ENCODE results near the gene EDN1. TPM values are rescaled to one million over a fixed set of nuclear protein-coding genes. Genes with fewer than 3 reads are reported as not detected.

EDN1 gene
- total RNA-seq, 1 donor from 2014 or later = not detected

GRCh38 chr6:12264671-12265070 is 25.5 kb upstream of the EDN1 start:
- H3K4me1 Mint-ChIP-seq = no peaks in the 10 kb centered on the region
- H3K27me3 Mint-ChIP-seq (ENCODE audit: low read depth) = no peaks in the 10 kb centered on the region
- no peak overlapping the region for H3K4me3 Mint-ChIP-seq
- no peak overlapping the region for H3K27ac Mint-ChIP-seq (ENCODE audit: unreplicated experiment)
- no peaks in the 10 kb centered on the region for H3K36me3 Mint-ChIP-seq (ENCODE audit: low read depth)
- TF ChIP-seq, protein P1, sequence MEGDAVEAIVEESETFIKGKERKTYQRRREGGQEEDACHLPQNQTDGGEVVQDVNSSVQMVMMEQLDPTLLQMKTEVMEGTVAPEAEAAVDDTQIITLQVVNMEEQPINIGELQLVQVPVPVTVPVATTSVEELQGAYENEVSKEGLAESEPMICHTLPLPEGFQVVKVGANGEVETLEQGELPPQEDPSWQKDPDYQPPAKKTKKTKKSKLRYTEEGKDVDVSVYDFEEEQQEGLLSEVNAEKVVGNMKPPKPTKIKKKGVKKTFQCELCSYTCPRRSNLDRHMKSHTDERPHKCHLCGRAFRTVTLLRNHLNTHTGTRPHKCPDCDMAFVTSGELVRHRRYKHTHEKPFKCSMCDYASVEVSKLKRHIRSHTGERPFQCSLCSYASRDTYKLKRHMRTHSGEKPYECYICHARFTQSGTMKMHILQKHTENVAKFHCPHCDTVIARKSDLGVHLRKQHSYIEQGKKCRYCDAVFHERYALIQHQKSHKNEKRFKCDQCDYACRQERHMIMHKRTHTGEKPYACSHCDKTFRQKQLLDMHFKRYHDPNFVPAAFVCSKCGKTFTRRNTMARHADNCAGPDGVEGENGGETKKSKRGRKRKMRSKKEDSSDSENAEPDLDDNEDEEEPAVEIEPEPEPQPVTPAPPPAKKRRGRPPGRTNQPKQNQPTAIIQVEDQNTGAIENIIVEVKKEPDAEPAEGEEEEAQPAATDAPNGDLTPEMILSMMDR (conservative IDR thresholded peaks at IDR 0.05) = no peak
- no peak for DNase-seq (ENCODE audit: low read depth, low spot score)
- H3K9me3 Mint-ChIP-seq = no peaks in the 10 kb centered on the region

DNA sequence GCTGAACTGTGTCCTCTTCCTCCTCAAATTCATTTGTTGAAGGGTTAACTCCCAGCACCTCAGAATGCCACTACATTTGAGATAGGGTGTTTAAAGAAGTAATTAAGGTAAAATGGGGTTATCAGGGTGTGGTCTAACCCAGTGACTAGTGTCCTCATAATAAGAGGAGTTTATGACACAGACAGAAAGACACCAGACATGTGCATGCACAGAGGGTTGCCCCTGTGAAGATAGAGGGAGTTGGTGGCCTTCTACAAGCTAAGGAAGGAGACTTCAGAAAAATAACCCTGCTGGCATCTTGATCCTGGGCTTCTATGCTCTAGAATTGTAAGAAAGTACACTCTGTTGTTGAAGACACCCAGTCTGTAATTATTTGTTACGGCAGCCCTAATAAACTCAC is 24.9 kb upstream of the EDN1 start:
- no peak overlapping the region for H3K27ac Mint-ChIP-seq (ENCODE audit: unreplicated experiment)
- H3K9me3 Mint-ChIP-seq = no peaks in the 10 kb centered on the region
- no peaks in the 10 kb centered on the region for H3K27me3 Mint-ChIP-seq (ENCODE audit: low read depth)
- no peak overlapping the region for H3K4me3 Mint-ChIP-seq
- no peaks in the 10 kb centered on the region for H3K36me3 Mint-ChIP-seq (ENCODE audit: low read depth)
- no peak for DNase-seq (ENCODE audit: low read depth, low spot score)
- TF ChIP-seq, protein P1 (conservative IDR thresholded peaks at IDR 0.05) = no peak
- H3K4me1 Mint-ChIP-seq = no peaks in the 10 kb centered on the region

- TF ChIP-seq, protein P1 (conservative IDR thresholded peaks at IDR 0.05) = no peak
- Mint-ChIP-seq H3K9me3 (no peaks in the 10 kb centered on the region), H3K27ac (ENCODE audit: unreplicated experiment) (no peak overlapping the region), H3K36me3 (ENCODE audit: low read depth) (no peaks in the 10 kb centered on the region), H3K27me3 (ENCODE audit: low read depth) (no peaks in the 10 kb centered on the region), H3K4me1 (no peaks in the 10 kb centered on the region), H3K4me3 (no peak overlapping the region)
- DNase-seq (ENCODE audit: low read depth, low spot score) = no peak
Observed at GRCh38 chr6:12265791-12266190, 24.4 kb upstream of the EDN1 start.

DNA sequence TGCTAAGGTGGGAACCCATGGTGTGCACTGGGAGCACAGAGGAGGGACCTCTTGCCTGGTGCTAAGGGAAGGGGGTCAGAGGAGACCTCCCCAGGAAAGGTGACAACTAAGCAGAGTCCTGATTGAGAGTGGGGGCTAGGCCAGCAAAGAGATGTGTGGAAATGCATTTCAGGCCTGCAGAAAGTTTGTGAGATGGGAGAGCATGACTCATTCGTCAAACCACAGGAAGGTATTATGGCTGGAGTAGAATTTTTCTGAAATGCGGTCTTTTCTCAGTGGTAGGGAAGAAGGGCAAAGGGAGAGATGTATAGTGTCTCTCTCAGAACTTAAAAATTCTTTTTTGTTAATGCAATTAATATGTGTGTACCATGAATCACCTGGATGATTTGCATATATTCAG is 23.6 kb upstream of the EDN1 start:
- DNase-seq (ENCODE audit: low read depth, low spot score) = no peak
- H3K4me1 Mint-ChIP-seq = no peaks in the 10 kb centered on the region
- H3K27me3 Mint-ChIP-seq (ENCODE audit: low read depth) = no peaks in the 10 kb centered on the region
- H3K36me3 Mint-ChIP-seq (ENCODE audit: low read depth) = no peaks in the 10 kb centered on the region
- H3K9me3 Mint-ChIP-seq = no peaks in the 10 kb centered on the region
- H3K27ac Mint-ChIP-seq (ENCODE audit: unreplicated experiment) = no peak overlapping the region
- TF ChIP-seq, protein P1 (conservative IDR thresholded peaks at IDR 0.05) = no peak
- no peak overlapping the region for H3K4me3 Mint-ChIP-seq

DNA sequence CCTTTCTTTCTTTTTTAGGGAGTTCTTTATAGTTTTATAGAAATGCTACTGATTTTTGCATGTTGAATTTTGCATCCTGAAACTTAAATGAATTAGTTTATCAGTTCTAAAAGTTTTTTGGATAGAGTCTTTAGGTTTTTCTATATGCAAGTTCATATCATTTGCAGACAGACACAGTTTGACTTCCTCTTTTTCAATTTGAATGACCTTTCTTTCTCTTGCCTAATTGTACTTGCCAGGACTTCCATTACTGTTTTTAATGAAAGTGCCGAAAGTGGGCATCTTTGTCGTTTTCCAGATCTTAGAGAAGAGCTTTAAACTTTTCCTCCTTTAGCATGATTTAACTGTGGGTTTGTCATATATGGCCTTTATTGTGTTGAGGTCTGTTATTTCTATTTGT is 21.1 kb upstream of the EDN1 start:
- TF ChIP-seq, protein P1 (conservative IDR thresholded peaks at IDR 0.05) = no peak
- H3K27ac Mint-ChIP-seq (ENCODE audit: unreplicated experiment) = no peak overlapping the region
- peaks cover 3% of the 10 kb centered on the region for H3K9me3 Mint-ChIP-seq
- peaks cover 2% of the 10 kb centered on the region for H3K36me3 Mint-ChIP-seq (ENCODE audit: low read depth)
- no peaks in the 10 kb centered on the region for H3K27me3 Mint-ChIP-seq (ENCODE audit: low read depth)
- H3K4me1 Mint-ChIP-seq = no peaks in the 10 kb centered on the region
- no peak for DNase-seq (ENCODE audit: low read depth, low spot score)
- H3K4me3 Mint-ChIP-seq = no peak overlapping the region

All from neural crest cell (in vitro differentiated cells).